H1 (cell line): ENCODE measurements around the gene NUFIP2. TPM values are rescaled to one million over a fixed set of nuclear protein-coding genes. Genes with fewer than 3 reads are reported as not detected.

Experiments
- CTCF ChIA-PET: fragments of 300-600 bp; sonication (Branson Sonifier 250); formaldehyde crosslinking; loops from one replicate; lab custom pipeline; 2021; ENCODE audit not compliant: partially characterized antibody; lab: Charles Lee
- POLR2A ChIA-PET: fragments of 300-600 bp; sonication (Branson Sonifier 250); formaldehyde crosslinking; loops from one replicate; lab custom pipeline; 2021; ENCODE audit warnings: inconsistent platforms; ENCODE audit not compliant: partially characterized antibody; lab: Charles Lee
- DNase-seq, 2 experiments: peaks; one replicate each; pipeline versions ENCODE4 v3.0.0 to v3.0.0-alpha.2; 2010 to 2022; ENCODE audit warnings: low spot score in 2 of 2, low read depth in 1 of 2, mixed read lengths in 1 of 2
- FAIRE-seq: peaks from 2 replicates; lab custom pipeline; 2011; peaks lifted over from hg19 to GRCh38; lab: Jason Lieb, UNC
- H2AFZ ChIP-seq: 2 replicates; pipeline ENCODE4 v1.8.1; 2012; ENCODE audit warnings: low read length, inconsistent platforms
- H2AK5ac ChIP-seq: 2 replicates; pipeline ENCODE4 v1.6.1; 2013; ENCODE audit warnings: low read depth, low read length
- H2BK120ac ChIP-seq: replicated peaks from 2 replicates; pipeline ENCODE3; 2013; ENCODE audit warnings: low read depth, low read length, inconsistent platforms
- H2BK12ac ChIP-seq: 2 replicates; pipeline ENCODE4 v1.6.1; 2013; ENCODE audit warnings: low read depth, low read length
- H2BK15ac ChIP-seq: 2 replicates; pipeline ENCODE4 v1.6.1; 2013; ENCODE audit warnings: low read length
- H2BK20ac ChIP-seq: 2 replicates; pipeline ENCODE4 v1.6.1; 2013; ENCODE audit warnings: low read length
- H2BK5ac ChIP-seq: 2 replicates; pipeline ENCODE4 v1.6.1; 2013; ENCODE audit warnings: low read depth, low read length
- H3K14ac ChIP-seq: 2 replicates; pipeline ENCODE4 v1.6.1; 2013; ENCODE audit warnings: inconsistent platforms; ENCODE audit not compliant: insufficient read length
- H3K18ac ChIP-seq: 2 replicates; pipeline ENCODE4 v1.6.1; 2013; ENCODE audit warnings: low read length; ENCODE audit errors: extremely low read depth
- H3K23ac ChIP-seq: 2 replicates; pipeline ENCODE4 v1.6.1; 2013; ENCODE audit warnings: inconsistent platforms; ENCODE audit not compliant: insufficient read length
- H3K23me2 ChIP-seq: 2 replicates; pipeline ENCODE4 v1.6.1; 2013; ENCODE audit warnings: low read depth, low read length
- H3K27ac ChIP-seq: 2 replicates; pipeline ENCODE4 v1.6.1; 2011; ENCODE audit warnings: low read depth, low read length, inconsistent platforms
- H3K27me3 ChIP-seq, 4 experiments: replicated peaks in 1 of 4; 1 replicate in 1 of 4; 2 replicates in 3 of 4; pipeline versions ENCODE4 v1.6.1 to v1.8.1; 2011 to 2013; ENCODE audit warnings: low read length in 3 of 4, mild to moderate bottlenecking in 3 of 4, inconsistent platforms in 2 of 4, mixed read lengths in 2 of 4, moderate library complexity in 1 of 4; ENCODE audit not compliant: control insufficient read depth in 3 of 4, insufficient read depth in 3 of 4; ENCODE audit errors: extremely low read depth in 1 of 4
- H3K36me3 ChIP-seq, 4 experiments: 2 replicates each; pipeline versions ENCODE4 v1.6.1 to v1.8.1; 2011 to 2013; ENCODE audit warnings: mild to moderate bottlenecking in 4 of 4, low read length in 3 of 4, moderate library complexity in 2 of 4, control low read depth in 1 of 4, inconsistent platforms in 1 of 4; ENCODE audit not compliant: insufficient read depth in 4 of 4, control insufficient read depth in 2 of 4
- H3K4ac ChIP-seq: replicated peaks from 2 replicates; pipeline ENCODE3; 2013; ENCODE audit warnings: low read length, low read depth, mixed read lengths, inconsistent platforms; ENCODE audit not compliant: insufficient read length
- H3K4me1 ChIP-seq, 4 experiments: replicated peaks in 1 of 4; 1 replicate in 1 of 4; 2 replicates in 3 of 4; pipeline versions ENCODE4 v1.6.1 to v1.8.1; 2011 to 2013; ENCODE audit warnings: low read length in 3 of 4, inconsistent platforms in 2 of 4, mixed read lengths in 1 of 4; ENCODE audit not compliant: insufficient read depth in 4 of 4, control insufficient read depth in 3 of 4
- H3K4me2 ChIP-seq, 2 experiments: 2 replicates each; pipeline versions ENCODE4 v1.6.1 to v1.8.1; 2011 to 2013; ENCODE audit warnings: low read depth in 2 of 2, low read length in 2 of 2, control low read depth in 1 of 2, inconsistent platforms in 1 of 2, mild to moderate bottlenecking in 1 of 2; ENCODE audit not compliant: insufficient read depth in 1 of 2
- H3K4me3 ChIP-seq, 4 experiments: fragments of 200-600, 300-600 bp in 1 of 4; sonication (generic), shearing (Covaris generic), sonication (Bioruptor Twin) in 1 of 4; 2 replicates each; pipeline versions ENCODE4 v1.5.1 to v1.8.1; 2011 to 2016; ENCODE audit warnings: low read length in 4 of 4, low read depth in 3 of 4, control low read depth in 2 of 4, inconsistent platforms in 2 of 4, mild to moderate bottlenecking in 2 of 4, mixed read lengths in 1 of 4, moderate library complexity in 1 of 4; ENCODE audit not compliant: insufficient read depth in 2 of 4; ENCODE audit errors: extremely low read depth in 1 of 4
- H3K56ac ChIP-seq: replicated peaks from 2 replicates; pipeline ENCODE3; 2013; ENCODE audit warnings: low read depth, mild to moderate bottlenecking, mixed read lengths, low read length, inconsistent platforms; ENCODE audit not compliant: insufficient read length
- H3K79me1 ChIP-seq: 2 replicates; pipeline ENCODE4 v1.6.1; 2013; ENCODE audit warnings: low read depth, low read length, control low read depth
- H3K79me2 ChIP-seq, 2 experiments: 2 replicates each; pipeline versions ENCODE4 v1.6.1 to v1.8.1; 2012 to 2013; ENCODE audit warnings: low read length in 2 of 2, mild to moderate bottlenecking in 2 of 2, inconsistent platforms in 1 of 2; ENCODE audit not compliant: insufficient read depth in 2 of 2, control insufficient read depth in 1 of 2
- H3K9ac ChIP-seq, 4 experiments: replicated peaks in 1 of 4; 1 replicate in 1 of 4; 2 replicates in 3 of 4; pipeline versions ENCODE4 v1.6.1 to v1.8.1; 2011 to 2013; ENCODE audit warnings: low read depth in 3 of 4, low read length in 3 of 4, control low read depth in 2 of 4, mild to moderate bottlenecking in 2 of 4, moderate library complexity in 2 of 4, inconsistent platforms in 1 of 4; ENCODE audit errors: extremely low read depth in 1 of 4
- H3K9me3 ChIP-seq, 2 experiments: 2 replicates each; pipeline versions ENCODE4 v1.6.1 to v1.8.1; 2012 to 2013; ENCODE audit warnings: mild to moderate bottlenecking in 2 of 2, moderate library complexity in 2 of 2, control low read depth in 1 of 2, inconsistent platforms in 1 of 2, low read depth in 1 of 2, low read length in 1 of 2, mixed read lengths in 1 of 2; ENCODE audit not compliant: insufficient read depth in 2 of 2
- H4K20me1 ChIP-seq, 2 experiments: replicated peaks in 1 of 2; 2 replicates each; pipeline versions ENCODE3 to v1.8.1; 2011 to 2013; ENCODE audit warnings: inconsistent platforms in 2 of 2, low read length in 2 of 2, mild to moderate bottlenecking in 1 of 2; ENCODE audit not compliant: insufficient read depth in 2 of 2, control insufficient read depth in 1 of 2
- H4K5ac ChIP-seq: 2 replicates; pipeline ENCODE4 v1.6.1; 2013; ENCODE audit warnings: low read length, low read depth, mixed read lengths, inconsistent platforms; ENCODE audit not compliant: insufficient read length
- H4K8ac ChIP-seq: 2 replicates; pipeline ENCODE4 v1.8.0; 2013; ENCODE audit warnings: mild to moderate bottlenecking, moderate library complexity, low read length, inconsistent platforms; ENCODE audit not compliant: insufficient read depth; ENCODE audit errors: extremely low read depth
- H4K91ac ChIP-seq: replicated peaks from 2 replicates; pipeline ENCODE3; 2013; ENCODE audit warnings: low read length, mixed read lengths, inconsistent platforms; ENCODE audit not compliant: insufficient read length
- CREB1 ChIP-seq: IDR thresholded peaks from 2 replicates; pipeline ENCODE4 v1.6.1; 2012; ENCODE audit warnings: inconsistent platforms
- EGR1 ChIP-seq: IDR thresholded peaks from 2 replicates; pipeline ENCODE4 v1.6.1; 2011; ENCODE audit warnings: low read depth, low read length, borderline replicate concordance
- MAFK ChIP-seq: IDR thresholded peaks from 2 replicates; pipeline ENCODE4 v1.6.1; 2012; ENCODE audit warnings: low read depth, mild to moderate bottlenecking, improper control_type of control experiment, low read length
- PHF8 ChIP-seq: fragments of 200-600 bp; sonication (generic); conservative IDR thresholded peaks from 2 replicates; pipeline ENCODE4 v1.7.1; 2012; ENCODE audit warnings: low read depth, mild to moderate bottlenecking, inconsistent platforms, low read length, moderate library complexity
- SIN3A ChIP-seq, 2 experiments: IDR thresholded peaks in 1 of 2; conservative IDR thresholded peaks in 1 of 2; 2 replicates each; pipeline ENCODE4 v1.6.1; 2011 to 2012; ENCODE audit warnings: low read length in 2 of 2, improper control_type of control experiment in 1 of 2, low read depth in 1 of 2, mild to moderate bottlenecking in 1 of 2
- SUZ12 ChIP-seq: fragments of 200-600 bp; sonication (generic); IDR thresholded peaks from 2 replicates; pipeline ENCODE4 v1.6.1; 2012; ENCODE audit warnings: mild to moderate bottlenecking, inconsistent platforms, low read length, moderate library complexity, mixed read lengths
- TBP ChIP-seq: IDR thresholded peaks from 2 replicates; pipeline ENCODE4 v1.6.1; 2011; ENCODE audit warnings: low read depth, low read length, improper control_type of control experiment
- TEAD4 ChIP-seq: IDR thresholded peaks from 2 replicates; pipeline ENCODE4 v1.6.1; 2012; ENCODE audit warnings: low read depth, low read length, inconsistent platforms, mixed read lengths
- WGBS, 2 experiments: shearing (Covaris generic) in 1 of 2; methylation state at CpG; one replicate each; pipeline versions ENCODE4 v1.1.6 to v1.1.7; 2013 to 2015; ENCODE audit warnings: low lambda C conversion rate in 2 of 2, mixed read lengths in 2 of 2, inconsistent platforms in 1 of 2, low coverage in 1 of 2, missing lambda C conversion rate in 1 of 2; ENCODE audit not compliant: insufficient replicate concordance in 2 of 2, insufficient coverage in 1 of 2, insufficient read length in 1 of 2; ENCODE audit errors: extremely low coverage in 1 of 2, missing lambda C conversion rate in 1 of 2; 5-methylcytosine and 5-hydroxymethylcytosine counted together
- polyA plus RNA-seq, 7 experiments: library from polyadenylated mRNA; depleted of rRNA in 3 of 7; stranded (reverse) in 5 of 7; unstranded in 2 of 7; fragments of >200 nt in 5 of 7; fragments of 200-250 nt in 2 of 7; gene quantifications; 1 replicate in 5 of 7; 2 replicates in 1 of 7; 4 replicates in 1 of 7; pipeline versions ENCODE4 v1.2.1 to v1.2.3, GENCODE V29; 2011 to 2013; ENCODE audit warnings: missing spikeins in 2 of 7, mixed read lengths in 2 of 7
- total RNA-seq: library from RNA; stranded (reverse); fragmentation: NEBNext Ultra II Directional; extraction: Animal tissue kit (Norgen Biotek cat#: 25700); gene quantifications from 2 replicates; pipeline ENCODE4 v1.2.1, GENCODE V29; 2021
- TF ChIP-seq, protein P1 (sequence below): IDR thresholded peaks from 2 replicates; pipeline ENCODE4 v1.6.1; 2012; ENCODE audit warnings: inconsistent platforms
- TF ChIP-seq, protein P2 (sequence below): IDR thresholded peaks from 2 replicates; pipeline ENCODE4 v1.6.1; 2011; ENCODE audit warnings: low read depth, mild to moderate bottlenecking, low read length; ENCODE audit not compliant: insufficient read depth

Gene NUFIP2
- total and polyA plus RNA-seq, 2 of the 8 experiments (the other 6 are each of a cell fraction or from before 2014, with no cell fraction given), result 65.9 to 118 TPM

DNA sequence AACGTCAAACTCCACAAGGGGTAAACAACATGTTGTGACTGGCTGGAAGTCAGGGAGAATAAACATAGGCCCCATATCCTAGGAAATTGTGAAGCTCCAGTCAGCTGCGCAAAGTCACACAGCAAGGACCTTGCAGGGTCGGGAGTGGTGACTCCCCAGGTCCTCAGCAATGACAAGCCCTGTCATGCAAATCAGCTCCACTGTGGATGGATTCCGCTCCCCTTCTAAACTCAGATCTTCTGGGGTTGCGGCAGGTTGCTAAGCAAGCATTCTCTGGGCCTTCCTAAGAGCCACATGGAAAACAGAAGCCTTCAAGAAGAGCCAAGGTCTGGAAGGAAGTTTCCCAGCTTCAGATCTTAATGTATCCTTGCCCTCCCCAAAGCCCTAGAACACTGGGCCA, 84.9 kb downstream of the NUFIP2 start:
- Histone ChIP-seq H3K4me3 (no peak overlapping the region), H3K18ac (no peak overlapping the region), H3K4me1 (peaks cover 0 to 7% (median 3%) of the 10 kb centered on the region in 4 experiments; a peak in 6 of 7 replicates), H3K9ac (no peak overlapping the region), H3K4ac (no peak overlapping the region), H4K8ac (no peak overlapping the region), H3K9me3 (no peaks in the 10 kb centered on the region), H3K36me3 (no peaks in the 10 kb centered on the region), H2BK120ac (no peak overlapping the region), H4K20me1 (no peaks in the 10 kb centered on the region), H3K56ac (no peak overlapping the region), H3K23ac (no peak overlapping the region), H3K4me2 (no peak overlapping the region), H2BK20ac (no peak overlapping the region), H3K14ac (no peak overlapping the region), H2AFZ (no peak overlapping the region), H2BK12ac (no peak overlapping the region), H4K91ac (no peak overlapping the region), H3K27ac (no peak overlapping the region), H2BK15ac (no peak overlapping the region), H4K5ac (no peak overlapping the region), H3K27me3 (no peaks in the 10 kb centered on the region), H3K23me2 (no peaks in the 10 kb centered on the region), H3K79me2 (no peaks in the 10 kb centered on the region), H3K79me1 (no peaks in the 10 kb centered on the region), H2AK5ac (no peak overlapping the region), H2BK5ac (no peak overlapping the region)
- no peak for FAIRE-seq
- TF ChIP-seq TBP (no peak), TEAD4 (no peak), SIN3A (conservative IDR thresholded peaks at IDR 0.05 in 1 of 2, IDR thresholded peaks at IDR 0.05 in 1 of 2; ENCODE audit: low read depth in 1 of 2, low read length in 2 of 2) (no peak), MAFK (no peak), SUZ12 (no peak), PHF8 (no peak), EGR1 (no peak), CREB1 (no peak)
- TF ChIP-seq, protein P1, sequence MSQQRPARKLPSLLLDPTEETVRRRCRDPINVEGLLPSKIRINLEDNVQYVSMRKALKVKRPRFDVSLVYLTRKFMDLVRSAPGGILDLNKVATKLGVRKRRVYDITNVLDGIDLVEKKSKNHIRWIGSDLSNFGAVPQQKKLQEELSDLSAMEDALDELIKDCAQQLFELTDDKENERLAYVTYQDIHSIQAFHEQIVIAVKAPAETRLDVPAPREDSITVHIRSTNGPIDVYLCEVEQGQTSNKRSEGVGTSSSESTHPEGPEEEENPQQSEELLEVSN, result no peak
- TF ChIP-seq, protein P2, sequence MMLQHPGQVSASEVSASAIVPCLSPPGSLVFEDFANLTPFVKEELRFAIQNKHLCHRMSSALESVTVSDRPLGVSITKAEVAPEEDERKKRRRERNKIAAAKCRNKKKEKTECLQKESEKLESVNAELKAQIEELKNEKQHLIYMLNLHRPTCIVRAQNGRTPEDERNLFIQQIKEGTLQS, result no peak
- POLR2A ChIA-PET, result interaction anchor here (0.7 to 1.5 kb wide), 3 partner anchors 13 to 32 kb away, joined by 3 read pairs; no protein-coding TSS in a partner anchor
- CTCF ChIA-PET, result interaction anchor here (0.7 to 18.3 kb wide), 7 partner anchors 10 to 85 kb away, joined by 3 to 333 read pairs (median 3); partner anchors contain the start of gene MYO18A
- DNase-seq, result no peak
- 79% methylated on average over 4 of the region's 5 CpGs; no CpG with 5 or more reads in 1 of the 2 experiments for WGBS, 2 experiments
